HG03439 (cell line): ENCODE results near the gene CEPT1.

ENCODE experiments used
- ATAC-seq: cut with Tn5 transposase; IDR thresholded peaks from one replicate; pipeline ENCODE4 v1.9.1; 2021; ENCODE audit warnings: mild to moderate bottlenecking, moderate library complexity; ENCODE audit not compliant: unreplicated experiment

Gene CEPT1

GRCh38 chr1:111192074-111192473 is 52.1 kb downstream of the CEPT1 start:
- ATAC-seq, result no peak

DNA sequence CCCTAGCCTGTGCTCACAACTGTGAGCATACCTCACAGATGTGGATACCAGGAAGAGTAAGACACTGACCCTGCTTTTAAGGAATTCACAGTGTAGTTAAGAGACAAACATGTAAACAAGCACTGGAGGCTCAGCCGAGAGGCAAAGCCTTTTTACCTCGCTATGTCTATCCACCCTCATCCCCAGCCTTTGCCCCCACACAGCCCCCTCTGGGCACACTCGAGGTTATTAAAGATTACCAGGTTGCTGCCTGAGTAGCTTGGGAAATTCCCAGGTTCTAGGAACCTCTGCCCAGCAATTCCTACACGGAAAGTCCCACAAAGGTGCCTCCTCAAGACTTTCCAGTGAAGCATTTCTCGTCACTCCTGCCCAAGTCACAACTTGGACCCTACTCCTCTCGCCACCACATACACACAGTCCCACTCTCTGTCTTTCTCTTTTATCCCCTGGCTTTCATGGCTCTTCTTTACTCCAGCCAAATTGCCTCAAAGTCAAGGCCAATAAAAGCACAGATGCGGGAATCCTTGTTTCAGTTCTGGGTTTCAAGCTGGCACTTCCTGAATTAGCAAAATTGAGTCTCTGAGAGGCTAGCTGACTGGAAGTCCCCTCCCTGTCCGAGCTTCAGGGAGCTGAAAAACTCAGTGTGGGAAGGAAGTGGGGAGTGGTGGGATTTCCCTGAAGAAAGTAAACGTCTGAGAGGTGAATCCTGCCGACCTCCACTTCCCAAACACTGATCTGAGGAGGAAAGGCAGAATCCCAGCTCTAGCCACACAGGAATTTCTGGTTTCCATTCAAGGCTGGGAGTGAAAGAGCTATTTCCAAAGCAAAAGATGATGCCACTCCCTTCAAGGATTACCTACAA is 52.9 kb downstream of the CEPT1 start:
- no peak for ATAC-seq

DNA sequence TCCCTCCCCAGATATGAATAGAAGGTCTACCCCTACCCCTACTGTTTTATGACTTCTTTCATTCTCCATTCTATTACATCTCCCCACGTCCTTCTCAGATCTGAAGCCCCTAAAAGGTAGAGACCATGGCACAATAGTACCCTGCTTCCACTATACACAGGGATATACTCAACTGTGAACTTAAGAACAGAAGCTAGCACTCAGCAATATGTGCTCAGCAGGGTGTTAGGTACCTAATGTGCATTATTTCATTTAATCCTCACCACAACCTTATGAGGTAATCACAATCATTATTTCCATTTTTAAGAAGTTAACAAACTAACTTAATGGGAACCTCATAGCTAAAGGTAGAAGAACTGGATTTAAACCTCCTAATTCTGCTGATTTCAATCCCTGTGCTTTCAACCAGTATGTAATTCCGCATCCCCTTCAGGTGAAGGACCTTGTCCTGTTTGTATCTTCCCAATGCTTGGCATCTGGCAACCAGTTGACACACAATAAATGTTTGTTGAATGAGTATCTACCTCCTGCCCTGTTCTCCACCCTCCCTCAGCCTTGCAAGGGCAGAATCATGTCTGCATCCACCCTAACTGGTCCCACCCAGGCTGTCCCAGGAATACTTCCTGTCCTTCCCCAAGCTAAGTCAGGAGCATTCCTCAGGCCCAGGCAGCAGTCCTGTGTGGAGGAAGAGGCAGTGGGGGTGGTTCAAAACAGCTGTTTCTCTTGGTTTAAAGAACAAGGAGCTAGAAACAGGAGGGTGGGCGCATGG is 53.9 kb downstream of the CEPT1 start:
- no peak for ATAC-seq

GRCh38 chr1:111195002-111195684 is 55.1 kb downstream of the CEPT1 start:
- ATAC-seq, result no peak

DNA sequence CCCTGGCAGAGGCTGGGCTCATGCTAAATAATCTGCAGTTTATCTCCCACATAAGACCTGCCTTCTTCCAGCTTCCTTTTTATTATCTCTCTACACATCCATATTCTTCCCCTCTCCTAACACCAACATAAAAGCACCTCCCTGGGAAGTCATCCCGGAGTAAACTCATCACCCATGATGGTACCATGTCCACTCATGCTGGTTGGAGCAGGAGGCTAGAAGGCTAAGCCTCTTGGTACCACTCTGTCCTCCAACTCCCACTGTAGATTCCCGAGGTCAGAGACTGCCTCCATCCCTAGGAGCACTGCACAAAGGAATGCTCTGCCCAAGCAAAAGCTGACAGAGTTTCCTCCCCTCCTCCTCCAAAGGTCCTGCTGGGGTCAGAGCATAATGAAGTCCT is 56.2 kb downstream of the CEPT1 start:
- ATAC-seq, result no peak

GRCh38 chr1:111197598-111198284 is 57.7 kb downstream of the CEPT1 start:
- no peak for ATAC-seq

DNA sequence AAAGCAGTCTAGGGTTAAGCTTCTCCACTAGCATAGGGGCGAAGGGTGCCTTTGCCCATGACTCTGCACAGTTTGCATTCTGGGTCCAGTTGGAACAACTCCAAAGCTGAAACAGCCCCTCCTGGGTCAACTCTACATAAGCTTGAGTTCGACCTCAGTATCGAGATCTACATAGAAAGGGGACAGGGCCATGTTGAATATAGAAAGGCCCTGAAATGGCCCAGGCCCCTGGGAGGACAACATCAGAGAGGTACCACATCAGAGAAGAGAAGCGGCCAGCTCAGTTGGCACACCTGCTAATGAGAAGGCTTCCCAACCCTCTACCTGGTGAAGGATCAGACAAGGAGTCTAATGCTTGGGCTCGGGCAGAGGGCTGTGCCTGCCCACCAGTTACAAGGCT is 58.8 kb downstream of the CEPT1 start:
- no peak for ATAC-seq

DNA sequence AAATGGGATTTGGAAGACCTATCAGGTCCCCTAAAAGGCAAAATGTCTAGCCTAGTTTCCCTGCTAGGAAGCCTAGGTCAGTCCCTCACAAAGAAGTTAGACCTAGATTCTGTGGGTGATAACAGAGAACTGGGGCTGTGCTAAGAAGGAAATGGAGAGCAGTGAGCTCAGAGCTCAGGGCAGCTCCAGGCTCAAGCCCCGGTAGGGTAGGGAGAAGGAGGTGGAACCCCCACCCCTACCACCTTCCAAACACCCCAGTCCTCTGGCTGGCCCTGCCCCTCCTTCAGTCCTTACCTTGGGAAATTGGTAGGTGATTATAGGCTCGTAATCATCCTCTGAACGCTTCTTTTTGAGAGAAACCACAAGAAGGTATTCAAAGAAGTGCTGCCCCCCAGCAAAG is 59.3 kb downstream of the CEPT1 start:
- ATAC-seq, result no peak

- no peak for ATAC-seq
These were observed 60.1 kb downstream of the CEPT1 start, which contains the start of gene DENND2D for GRCh38 chr1:111199881-111200801. DENND2D (minus strand) TSS chr1:111200646; CDS start chr1:111200459, 187 bp downstream.

- ATAC-seq, result no peak
These were observed 60.8 kb downstream of the CEPT1 start for GRCh38 chr1:111200802-111201161.

GRCh38 chr1:111201275-111202090 is 61.5 kb downstream of the CEPT1 start:
- no peak for ATAC-seq

GRCh38 chr1:111202366-111202706 is 62.3 kb downstream of the CEPT1 start:
- no peak for ATAC-seq

DNA sequence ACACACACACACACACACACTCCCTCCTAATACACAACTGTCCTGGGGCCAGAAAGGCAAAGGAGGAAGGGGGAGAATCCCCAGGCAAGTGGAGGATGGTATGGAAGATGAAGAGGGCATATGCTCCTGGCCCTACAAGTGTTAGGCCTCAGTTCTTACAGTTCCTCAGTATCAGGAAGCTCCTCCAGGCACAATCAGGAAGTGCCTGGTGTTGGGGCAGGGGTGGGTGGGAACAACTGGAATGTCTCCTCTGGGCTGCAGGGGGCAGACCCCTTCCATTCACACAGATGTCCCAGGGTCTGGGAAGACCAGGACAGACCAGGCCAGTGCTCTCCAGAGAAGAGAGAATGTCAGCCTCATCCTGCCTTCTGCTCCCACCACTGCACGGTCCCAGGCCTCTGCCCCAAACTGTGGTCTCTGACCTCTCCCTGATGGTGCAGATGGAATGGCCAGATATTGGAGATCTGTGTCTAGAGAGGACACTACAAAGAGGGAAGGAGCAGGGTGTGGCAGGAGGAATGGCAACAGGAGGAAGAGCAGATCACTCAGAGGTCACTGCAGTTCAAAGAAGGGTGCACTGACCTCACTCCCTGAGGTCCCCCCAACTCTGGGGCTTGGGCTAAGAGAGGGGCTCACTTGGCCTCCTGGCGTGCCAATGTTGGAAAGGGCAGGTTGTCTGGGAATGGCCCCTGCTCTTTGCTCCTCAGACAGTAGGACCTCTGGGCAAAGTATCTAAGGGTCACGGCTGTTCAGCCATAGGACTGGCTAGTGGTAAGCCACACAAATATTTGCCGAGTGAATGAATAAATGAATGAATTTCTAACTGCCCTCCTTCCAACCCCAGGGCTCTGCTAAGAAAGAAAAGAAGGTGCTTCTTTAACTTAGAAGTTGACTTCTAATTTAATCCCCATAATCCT is 62.9 kb downstream of the CEPT1 start:
- peak; percentile 2 for ATAC-seq

DNA sequence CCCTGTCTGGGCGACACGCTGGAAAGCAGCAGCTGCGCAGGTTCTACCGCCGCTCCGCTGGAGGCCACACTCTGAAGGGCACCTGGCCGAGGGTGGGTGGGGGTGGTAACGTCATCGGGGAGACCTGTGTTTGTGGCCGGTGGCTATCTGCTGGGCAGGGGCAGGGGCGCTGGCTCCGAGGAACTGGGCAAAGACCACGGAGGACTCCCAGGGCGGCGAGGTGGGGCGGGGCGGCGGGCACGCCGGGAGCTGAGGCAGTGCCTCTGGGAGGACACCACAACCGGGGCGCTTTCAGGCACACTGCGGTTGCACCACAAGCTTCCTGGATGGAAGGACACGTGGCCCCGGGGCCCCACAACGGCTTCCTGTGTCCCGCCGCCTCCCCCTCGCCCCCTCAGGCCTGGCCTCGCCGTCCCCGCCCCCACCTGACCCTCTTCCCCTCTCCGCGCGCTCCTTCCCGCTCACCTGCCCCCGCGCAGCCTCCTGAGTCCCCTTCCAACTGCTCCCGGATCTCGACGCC is 63.7 kb downstream of the CEPT1 start:
- peak; percentile 62 for ATAC-seq

- peak; percentile 70 for ATAC-seq
These were observed 64.4 kb downstream of the CEPT1 start for GRCh38 chr1:111204201-111204982.

- no peak for ATAC-seq
These were observed 65.1 kb downstream of the CEPT1 start for GRCh38 chr1:111204983-111205713.

DNA sequence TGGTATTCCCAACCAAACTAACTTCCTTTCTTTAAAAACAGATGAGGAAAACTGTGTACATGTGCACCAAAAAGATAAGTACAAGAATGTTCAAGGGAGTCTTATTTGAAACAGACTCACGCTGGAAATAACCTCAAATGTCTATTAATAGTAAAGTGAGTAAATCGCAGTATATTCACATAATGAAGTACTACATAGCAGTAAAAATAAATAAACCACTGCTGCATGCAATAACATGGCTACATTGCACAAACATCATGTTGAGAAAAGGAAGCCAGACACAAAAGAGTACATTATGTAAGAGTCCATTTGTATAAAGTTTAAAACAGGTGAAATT is 65.7 kb downstream of the CEPT1 start:
- ATAC-seq, result no peak
